ENCODE measurements around the gene LVRN. TPM values are rescaled to one million over a fixed set of nuclear protein-coding genes. Genes with fewer than 3 reads are reported as not detected.

Gene LVRN
- total RNA-seq, 1 donor from 2014 or later = 0.26 TPM

DNA sequence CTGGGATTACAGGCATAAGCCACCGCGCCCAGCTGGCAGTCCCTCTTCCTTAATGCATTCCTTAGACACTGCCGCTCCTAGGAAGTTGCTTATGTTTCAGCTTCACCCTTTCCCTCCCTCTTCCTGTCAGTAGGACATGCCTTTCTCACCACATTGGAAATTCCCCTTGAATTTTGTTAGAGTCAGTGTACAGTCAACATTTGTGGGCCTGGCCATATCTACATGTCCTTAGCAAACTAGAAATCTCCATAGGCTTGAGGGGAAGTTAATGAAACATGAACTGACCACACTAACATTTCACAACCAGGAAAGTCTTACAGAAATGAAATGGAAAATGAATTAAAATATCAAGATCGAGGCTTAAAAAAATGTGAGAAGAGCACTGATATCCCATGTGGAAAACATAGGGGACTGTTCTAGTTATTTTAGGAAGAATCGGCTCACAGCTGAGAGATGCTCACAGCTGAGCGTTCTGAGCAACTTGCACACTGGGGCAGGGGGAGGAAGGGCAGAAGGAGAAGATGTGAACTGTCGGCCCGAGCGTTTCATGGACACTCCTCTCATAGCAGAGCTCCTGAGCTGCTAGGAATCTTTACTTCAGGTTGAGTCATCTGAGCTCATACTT lies 21.1 kb upstream of the LVRN start:
- Histone ChIP-seq H3K36me3 (ENCODE audit: control insufficient read depth, insufficient read depth, low read length) (no peaks in the 10 kb centered on the region), H3K4me3 (ENCODE audit: low read depth, low read length) (no peak overlapping the region), H3K27me3 (ENCODE audit: control insufficient read depth, insufficient read depth, low read length) (no peaks in the 10 kb centered on the region)
- DNase-seq (ENCODE audit: low read depth) (peak; percentile 79), FAIRE-seq (no peak)
- no peak for TF ChIP-seq CTCF (IDR thresholded peaks at IDR 0.05; ENCODE audit: insufficient read depth, low read length, severe bottlenecking)

DNA sequence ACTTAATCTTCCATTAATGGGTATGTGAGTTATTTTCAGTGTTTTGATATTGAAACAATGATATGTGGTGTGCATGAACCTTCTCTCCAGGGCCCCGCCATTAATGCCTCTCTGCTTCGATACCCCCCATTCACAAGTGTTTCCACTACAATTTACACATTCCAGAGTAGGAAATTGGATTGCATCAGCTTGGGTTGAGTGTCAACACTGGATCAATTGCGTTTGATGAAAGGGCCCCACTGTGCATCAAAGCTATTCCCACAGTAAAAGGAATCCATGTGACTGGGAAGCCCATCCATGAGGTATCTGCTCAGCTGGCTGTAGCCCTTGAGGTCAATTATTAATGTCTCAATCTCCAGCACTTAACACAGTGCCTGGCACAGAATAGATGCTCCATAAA lies 17.8 kb upstream of the LVRN start:
- no peaks in the 10 kb centered on the region for H3K36me3 ChIP-seq (ENCODE audit: control insufficient read depth, insufficient read depth, low read length)
- FAIRE-seq = no peak
- no peaks in the 10 kb centered on the region for H3K27me3 ChIP-seq (ENCODE audit: control insufficient read depth, insufficient read depth, low read length)
- no peak overlapping the region for H3K4me3 ChIP-seq (ENCODE audit: low read depth, low read length)
- DNase-seq (ENCODE audit: low read depth) = no peak
- TF ChIP-seq CTCF (IDR thresholded peaks at IDR 0.05; ENCODE audit: insufficient read depth, low read length, severe bottlenecking) = no peak

DNA sequence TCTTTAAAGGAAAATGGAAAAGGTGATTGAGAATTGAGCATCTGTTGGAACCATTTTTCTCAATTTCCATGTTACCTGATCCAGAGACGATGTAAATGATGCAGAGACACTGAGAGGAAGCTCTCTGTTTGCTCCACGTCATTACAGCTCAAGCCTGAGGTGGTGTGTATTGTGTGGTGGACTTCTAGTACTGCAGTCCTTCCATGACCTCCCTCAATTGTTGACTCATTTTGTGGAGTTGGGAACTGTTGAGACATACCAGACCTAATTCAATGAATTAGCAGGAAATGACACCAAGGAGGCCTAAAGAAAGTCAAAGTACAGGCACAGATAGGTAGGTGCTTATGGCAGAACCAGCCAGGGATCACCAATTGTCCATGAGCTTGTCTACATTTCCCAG lies 15.6 kb upstream of the LVRN start:
- peak; percentile 67 for DNase-seq (ENCODE audit: low read depth)
- Histone ChIP-seq H3K36me3 (ENCODE audit: control insufficient read depth, insufficient read depth, low read length) (no peaks in the 10 kb centered on the region), H3K27me3 (ENCODE audit: control insufficient read depth, insufficient read depth, low read length) (no peaks in the 10 kb centered on the region), H3K4me3 (ENCODE audit: low read depth, low read length) (no peak overlapping the region)
- no peak for TF ChIP-seq CTCF (IDR thresholded peaks at IDR 0.05; ENCODE audit: insufficient read depth, low read length, severe bottlenecking)
- no peak for FAIRE-seq

DNA sequence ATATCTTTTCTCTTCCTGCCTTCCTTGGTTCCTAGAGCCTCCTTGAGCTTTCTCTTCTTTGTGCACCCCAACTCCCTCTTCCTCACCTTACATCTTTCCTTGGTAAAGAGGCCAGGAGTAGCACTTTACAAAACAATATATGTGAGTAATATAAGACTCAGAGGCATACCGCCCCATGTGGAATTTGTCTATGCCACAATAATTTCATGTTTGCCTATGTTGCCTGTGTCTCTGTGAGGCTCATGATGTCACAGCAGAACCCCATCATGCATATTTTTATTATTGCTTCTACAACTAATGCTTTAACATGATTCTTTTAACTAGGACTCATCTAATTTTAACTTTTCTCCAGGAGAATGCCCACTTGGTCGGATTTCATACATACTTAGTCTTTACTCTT lies 15.0 kb upstream of the LVRN start:
- no peaks in the 10 kb centered on the region for H3K27me3 ChIP-seq (ENCODE audit: control insufficient read depth, insufficient read depth, low read length)
- TF ChIP-seq CTCF (IDR thresholded peaks at IDR 0.05; ENCODE audit: insufficient read depth, low read length, severe bottlenecking) = no peak
- H3K36me3 ChIP-seq (ENCODE audit: control insufficient read depth, insufficient read depth, low read length) = no peaks in the 10 kb centered on the region
- FAIRE-seq (no peak), DNase-seq (ENCODE audit: low read depth) (peak; percentile 17)
- H3K4me3 ChIP-seq (ENCODE audit: low read depth, low read length) = no peak overlapping the region

- Histone ChIP-seq H3K4me3 (ENCODE audit: low read depth, low read length) (no peak overlapping the region), H3K27me3 (ENCODE audit: control insufficient read depth, insufficient read depth, low read length) (no peaks in the 10 kb centered on the region), H3K36me3 (ENCODE audit: control insufficient read depth, insufficient read depth, low read length) (no peaks in the 10 kb centered on the region)
- FAIRE-seq (no peak), DNase-seq (ENCODE audit: low read depth) (no peak)
- no peak for TF ChIP-seq CTCF (IDR thresholded peaks at IDR 0.05; ENCODE audit: insufficient read depth, low read length, severe bottlenecking)
These were observed 14.2 kb upstream of the LVRN start for GRCh38 chr5:115948091-115948534.

- DNase-seq (ENCODE audit: low read depth) (no peak), FAIRE-seq (no peak)
- Histone ChIP-seq H3K36me3 (ENCODE audit: control insufficient read depth, insufficient read depth, low read length) (no peaks in the 10 kb centered on the region), H3K27me3 (ENCODE audit: control insufficient read depth, insufficient read depth, low read length) (no peaks in the 10 kb centered on the region), H3K4me3 (ENCODE audit: low read depth, low read length) (no peak overlapping the region)
- no peak for TF ChIP-seq CTCF (IDR thresholded peaks at IDR 0.05; ENCODE audit: insufficient read depth, low read length, severe bottlenecking)
These were observed 13.2 kb upstream of the LVRN start for GRCh38 chr5:115949096-115949495.
